GM18867 (cell line): ENCODE results near the gene ACAD8.
A peak's percentile ranks its signal among the peaks of the same experiment; 100 is the strongest.

Source experiments
- ATAC-seq: cut with Tn5 transposase; IDR thresholded peaks from one replicate; pipeline ENCODE4 v1.9.1; 2021; ENCODE audit warnings: mild to moderate bottlenecking, moderate library complexity; ENCODE audit not compliant: unreplicated experiment

Gene ACAD8

DNA sequence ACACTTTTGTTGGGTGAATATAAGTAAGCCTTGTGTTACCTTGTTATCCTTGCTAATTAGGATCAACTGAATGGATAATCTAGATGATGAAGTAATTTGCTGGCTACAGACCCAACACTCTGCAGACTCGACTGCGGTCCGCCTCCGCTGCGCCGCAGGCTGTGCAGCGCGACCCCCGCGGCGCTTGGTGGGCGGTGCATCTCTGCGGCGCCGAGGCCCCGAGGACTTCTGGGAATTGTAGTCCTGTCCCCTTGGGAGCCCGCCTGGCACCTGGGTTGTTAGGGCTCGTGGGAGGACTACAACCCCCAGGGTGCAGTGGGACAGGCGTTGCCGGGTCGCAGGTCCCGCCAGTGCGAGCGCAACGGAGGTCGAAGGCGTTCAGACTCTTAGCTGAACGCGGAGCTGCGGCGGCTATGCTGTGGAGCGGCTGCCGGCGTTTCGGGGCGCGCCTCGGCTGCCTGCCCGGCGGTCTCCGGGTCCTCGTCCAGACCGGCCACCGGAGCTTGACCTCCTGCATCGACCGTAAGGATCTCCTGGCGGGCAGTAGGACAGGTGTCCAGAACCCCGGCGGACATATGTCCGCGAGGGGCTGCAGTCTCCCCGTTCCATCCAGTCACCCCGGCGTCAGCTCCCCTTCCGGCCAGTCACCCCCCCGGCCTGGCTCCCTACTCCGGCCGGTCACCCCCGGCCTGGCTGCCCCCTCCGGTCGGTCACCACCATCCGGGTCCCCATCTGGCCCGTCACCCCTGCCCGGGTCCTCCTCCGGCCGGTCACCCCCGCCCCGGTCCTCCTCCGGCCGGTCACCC, at the start of gene ACAD8, which contains the start of gene THYN1:
TSS of gene ACAD8 (plus strand) at position 381 of the 806 bp plus-strand sequence. CDS start at position 414, 33 bp downstream.
TSS of gene THYN1 (minus strand) at position 165 of the 806 bp plus-strand sequence. CDS start 470 bp downstream, outside the sequence.
- peak; percentile 99 for ATAC-seq

DNA sequence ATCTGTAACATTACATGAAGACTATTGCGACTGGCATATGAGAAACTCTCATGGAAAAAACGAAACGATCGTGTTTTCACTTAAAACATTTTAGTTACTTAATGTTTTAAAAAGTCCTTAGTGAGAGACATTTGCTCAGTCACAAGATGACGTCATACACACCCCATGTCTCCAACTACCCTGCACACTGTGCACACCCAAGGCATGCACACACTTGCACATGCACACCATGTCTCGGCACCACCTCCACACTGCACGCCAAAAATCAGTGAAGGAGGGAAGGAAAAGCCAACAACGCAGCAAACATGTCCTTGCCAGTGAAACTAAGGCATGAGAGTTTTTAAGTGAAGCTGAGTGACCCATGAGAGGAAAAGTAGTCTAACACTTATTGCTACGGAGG, 47.6 kb upstream of the ACAD8 start:
- ATAC-seq = no peak

DNA sequence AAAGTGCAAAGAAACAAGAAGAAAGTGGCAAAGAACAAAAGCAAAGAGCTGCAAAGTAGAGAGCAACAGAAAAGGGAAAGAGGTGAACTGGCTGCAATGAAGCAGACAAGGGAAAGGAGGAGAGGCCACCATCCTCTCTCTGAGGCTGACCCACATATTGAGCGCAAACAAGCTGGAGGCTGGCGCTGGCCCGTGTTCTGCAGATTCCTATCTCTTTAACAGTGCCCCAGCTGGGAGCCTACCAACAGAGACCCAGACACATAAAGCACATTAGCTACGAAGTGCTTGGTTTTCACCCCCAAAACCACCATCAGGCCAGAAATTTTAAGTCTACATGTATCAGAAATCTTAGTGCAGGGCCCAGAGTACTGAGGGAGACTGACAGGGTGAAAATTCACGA, 47.2 kb upstream of the ACAD8 start:
- ATAC-seq = no peak

DNA sequence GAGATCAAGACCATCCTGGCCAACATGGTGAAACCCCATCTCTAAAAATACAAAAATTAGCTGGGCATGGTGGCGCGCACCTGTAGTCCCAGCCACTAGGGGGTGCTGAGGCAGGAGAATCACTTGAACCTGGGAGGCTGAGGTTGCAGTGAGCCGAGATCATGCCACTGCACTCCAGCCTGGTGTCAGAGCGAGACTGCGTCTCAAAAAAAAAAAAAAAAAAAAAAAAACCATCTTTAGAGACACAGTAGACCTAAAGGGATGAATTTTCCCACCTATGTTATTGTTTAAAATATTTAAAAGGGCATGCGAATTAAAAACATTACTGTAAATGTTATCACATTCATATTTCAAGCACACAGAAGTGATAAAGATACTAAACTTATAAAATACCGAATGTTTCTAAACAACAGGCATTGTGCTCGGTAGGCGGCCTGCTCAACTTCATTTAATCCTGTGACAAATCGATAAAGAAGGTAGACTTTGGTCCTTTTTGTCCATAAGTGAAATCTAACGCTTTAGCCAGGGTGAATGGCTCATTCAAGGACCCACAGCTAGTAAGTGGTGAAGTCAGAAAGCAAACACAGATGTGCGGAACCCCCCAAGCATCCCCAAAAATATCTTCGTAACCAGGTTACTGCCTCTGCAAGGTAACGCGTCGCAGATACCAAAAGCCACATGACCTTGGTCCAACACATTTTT, 45.7 kb upstream of the ACAD8 start:
- no peak for ATAC-seq

DNA sequence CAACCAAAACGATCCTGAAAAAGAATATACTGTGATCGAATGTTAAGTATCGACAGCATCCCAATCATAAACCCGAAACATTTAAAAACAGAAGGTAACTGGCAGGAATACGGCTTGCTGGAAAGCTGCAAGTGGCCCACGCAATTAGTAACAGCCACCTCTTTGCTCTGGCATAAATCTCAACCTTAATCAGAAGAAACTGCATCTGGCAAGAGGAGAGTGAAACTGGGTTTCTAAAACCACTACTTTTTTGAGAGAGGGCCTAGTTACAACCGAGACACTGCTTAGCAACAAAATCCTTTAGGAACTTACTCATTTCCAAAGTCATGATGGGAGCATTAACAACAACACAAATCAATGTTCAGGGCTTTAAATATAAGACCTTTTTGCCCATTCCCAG, 37.5 kb upstream of the ACAD8 start:
- ATAC-seq = no peak

DNA sequence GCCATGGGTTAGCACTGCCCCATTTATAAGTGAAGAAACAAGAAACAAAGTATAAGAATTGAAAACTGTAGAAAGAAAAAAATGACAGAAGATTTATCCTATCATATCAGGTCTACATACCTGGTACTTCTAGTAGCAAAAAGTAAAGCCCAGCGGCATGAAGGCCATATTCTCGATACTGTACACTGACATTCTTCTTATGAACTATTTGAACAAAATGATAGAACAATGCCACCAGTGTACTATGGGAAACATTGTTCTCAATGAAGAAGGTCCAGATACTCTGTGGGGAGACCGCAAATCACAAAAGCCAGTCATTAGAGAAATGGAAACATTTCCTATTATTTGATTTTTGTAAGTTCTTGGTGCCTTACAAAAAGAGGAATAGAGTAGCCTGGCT, 36.6 kb upstream of the ACAD8 start:
- ATAC-seq = no peak

DNA sequence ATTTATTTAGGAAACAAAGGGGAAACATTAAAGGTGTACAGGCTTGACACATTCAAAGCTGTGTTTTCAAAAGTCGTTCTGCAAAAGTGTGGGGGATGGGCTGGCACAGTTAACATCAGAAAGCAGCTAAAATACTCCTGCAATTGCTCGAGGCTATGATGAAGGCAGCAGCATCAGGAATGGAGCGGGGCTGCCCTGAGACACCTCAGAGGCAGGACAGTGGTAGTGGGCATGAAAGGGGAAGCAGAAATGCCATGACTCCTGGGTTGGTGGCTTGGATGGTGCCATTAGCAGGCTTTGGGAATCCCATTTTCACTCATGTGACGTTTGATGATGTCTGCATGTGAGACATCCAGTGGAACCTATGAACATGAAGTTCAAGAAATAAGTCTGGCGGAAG, 30.2 kb upstream of the ACAD8 start:
- ATAC-seq = no peak

DNA sequence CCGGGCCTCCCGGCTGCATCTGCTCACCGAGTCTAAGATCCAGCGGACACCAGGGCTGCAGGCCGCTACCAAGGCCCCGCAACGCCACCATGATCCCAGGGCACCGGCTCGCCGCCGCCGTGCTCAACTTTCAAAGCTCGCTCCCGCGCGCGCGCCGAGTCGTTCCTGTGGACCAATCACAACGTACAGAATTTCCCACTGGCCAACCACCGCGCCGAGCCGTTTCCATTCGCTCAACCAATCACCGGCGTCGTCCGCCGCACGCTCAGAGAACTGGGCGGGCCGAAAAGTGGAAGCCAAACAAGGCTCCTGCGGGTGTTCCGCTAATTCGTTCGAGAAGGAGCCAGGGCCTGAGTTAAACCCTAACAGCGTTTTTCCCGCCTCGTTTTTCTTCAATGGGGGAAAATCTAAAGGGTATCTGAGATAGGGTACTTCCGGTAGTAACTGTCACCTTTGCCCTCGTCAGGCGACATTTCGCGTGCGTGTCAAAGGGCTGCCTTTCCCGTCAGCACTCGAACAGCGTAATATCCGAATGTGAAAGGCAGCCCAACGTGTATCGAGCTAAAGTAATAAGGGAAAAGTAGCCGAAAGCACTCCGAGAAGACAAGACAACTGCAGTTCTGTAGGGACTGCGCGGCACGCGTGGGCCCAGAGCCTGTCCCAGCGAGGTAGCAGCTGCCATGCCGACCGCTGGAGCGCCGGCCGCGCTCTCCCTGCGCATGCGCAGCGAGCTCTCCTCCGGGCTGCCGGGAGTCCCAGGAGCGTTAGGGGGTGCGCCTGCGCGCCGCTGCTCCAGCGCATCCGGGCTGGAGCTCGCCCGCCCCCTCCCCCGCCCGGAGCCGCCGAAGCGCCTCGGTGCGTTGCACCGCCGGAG, 29.3 kb upstream of the ACAD8 start, which contains the start of the genes NCAPD3 and VPS26B:
TSS of gene NCAPD3 (minus strand) at position 132 of the 874 bp plus-strand sequence. CDS start at position 91, 41 bp downstream.
TSS of gene VPS26B (plus strand) at position 836 of the 874 bp plus-strand sequence. CDS start 452 bp downstream, outside the sequence.
- peak; percentile 79 for ATAC-seq

DNA sequence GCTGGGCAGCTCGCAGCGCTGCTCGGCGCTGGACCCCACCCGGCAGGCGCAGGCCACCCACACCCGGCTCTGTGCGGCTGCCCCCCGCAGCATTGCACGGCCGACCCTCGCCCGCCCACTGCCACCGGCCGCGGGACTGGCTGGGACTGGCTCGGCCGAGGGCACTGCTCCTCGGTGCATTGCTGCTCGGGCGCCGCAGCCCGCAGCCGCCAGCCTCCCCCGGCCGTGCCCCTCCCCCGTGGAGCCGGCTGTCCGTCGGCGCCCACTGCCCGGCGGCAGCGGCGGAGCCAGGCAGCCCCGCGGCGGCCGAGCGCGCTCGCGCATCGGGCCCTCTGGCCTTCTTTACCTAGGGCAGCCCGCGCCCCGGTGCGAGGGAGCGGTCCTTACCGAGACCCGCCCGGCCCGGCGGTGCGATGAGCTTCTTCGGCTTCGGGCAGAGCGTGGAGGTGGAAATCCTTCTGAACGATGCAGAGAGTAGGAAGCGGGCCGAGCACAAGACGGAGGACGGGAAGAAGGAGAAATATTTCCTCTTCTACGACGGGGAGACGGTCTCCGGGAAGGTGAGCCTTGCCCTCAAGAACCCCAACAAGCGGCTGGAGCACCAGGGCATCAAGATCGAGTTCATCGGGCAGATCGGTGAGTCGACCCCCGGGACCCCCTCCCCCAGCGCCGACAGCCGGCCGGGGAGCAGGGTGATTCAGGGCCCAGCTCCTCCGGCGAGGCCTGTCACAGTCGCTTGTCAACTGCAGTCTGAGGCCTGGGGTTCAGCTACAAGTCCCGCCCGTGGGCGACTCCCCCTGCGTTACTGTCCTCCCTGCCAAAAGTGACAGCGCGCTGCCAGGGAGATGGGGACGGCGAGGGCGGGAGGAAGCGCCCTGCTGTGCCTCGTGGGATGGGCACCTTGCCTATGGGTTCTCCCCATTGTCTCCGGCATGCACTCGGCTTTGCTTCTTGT, 28.4 kb upstream of the ACAD8 start:
- peak; percentile 25 for ATAC-seq

DNA sequence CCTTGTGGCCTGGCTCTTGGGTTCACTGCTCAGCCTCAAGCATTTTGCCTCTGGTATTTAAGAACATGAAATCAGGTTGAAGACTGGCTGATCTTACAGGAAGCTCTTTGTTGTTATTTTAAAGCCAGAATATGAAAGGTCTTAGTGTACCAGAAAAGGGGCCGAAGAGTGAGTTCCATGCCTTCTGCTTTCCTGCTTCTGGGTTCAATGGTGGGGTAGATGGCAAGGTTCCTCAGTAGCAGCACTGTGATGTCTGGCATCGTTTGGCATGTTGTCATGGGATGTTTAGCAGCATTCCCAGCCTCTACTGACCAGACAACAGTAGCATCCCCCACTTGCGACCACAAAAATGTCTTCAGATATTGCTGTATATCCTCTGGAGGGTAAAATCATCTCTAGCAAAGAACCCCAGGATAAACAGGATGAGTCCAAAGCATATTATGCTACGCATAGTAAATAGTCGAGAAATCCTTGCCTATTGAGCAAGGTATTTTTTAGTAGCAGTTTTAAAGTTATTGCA, 26.5 kb upstream of the ACAD8 start:
- ATAC-seq = no peak

DNA sequence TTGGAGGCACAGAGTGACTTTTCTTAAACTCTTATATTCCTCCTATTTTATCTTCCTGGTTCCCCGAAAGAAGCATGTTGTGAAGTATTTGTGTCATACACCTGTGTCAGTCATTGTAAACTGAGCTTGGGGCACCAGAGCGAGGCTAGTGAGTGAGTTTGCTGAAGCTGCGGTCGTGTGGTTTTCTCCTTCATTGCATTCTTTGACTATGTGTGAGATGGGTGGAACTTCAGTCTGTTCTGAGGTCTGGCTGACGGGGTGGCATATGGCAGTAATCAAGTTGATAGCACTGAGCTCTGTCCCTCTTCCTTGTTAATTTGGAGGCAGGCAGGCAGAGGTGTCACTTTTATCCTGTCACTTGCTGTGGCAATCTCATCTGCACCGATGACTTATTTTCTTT, 24.7 kb upstream of the ACAD8 start:
- ATAC-seq = peak; percentile 63

DNA sequence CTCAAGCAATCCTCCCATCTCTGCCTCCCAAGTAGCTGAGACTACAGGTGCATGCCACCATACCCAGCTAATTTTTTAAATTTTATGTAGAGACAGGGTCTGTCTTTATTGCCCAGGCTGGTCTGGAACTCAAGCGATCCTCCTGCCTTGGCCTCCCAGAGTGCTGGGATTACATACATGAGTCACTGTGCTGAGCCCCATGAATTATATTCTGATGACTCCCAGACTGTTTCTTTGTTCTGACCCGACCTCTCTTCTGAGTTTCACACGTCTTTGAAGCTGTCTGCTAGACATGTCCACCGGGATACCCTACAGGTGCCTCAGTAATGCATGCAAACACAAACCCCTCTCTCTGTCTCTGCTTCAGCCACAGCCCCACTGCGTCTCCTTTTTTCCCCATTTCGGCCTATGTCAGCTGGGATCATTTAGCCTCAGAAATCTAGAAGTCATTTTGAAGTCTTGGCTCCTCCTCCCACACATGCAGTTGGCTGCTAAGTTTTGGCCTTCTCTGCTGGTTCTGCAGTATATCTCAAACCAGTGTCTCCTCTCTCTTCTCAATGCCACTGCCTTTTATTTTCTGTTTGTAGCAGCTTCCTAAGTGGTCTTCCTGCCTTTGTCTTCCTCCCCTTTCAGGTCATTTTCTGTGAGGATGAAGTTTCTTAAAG, 24.1 kb upstream of the ACAD8 start:
- no peak for ATAC-seq

DNA sequence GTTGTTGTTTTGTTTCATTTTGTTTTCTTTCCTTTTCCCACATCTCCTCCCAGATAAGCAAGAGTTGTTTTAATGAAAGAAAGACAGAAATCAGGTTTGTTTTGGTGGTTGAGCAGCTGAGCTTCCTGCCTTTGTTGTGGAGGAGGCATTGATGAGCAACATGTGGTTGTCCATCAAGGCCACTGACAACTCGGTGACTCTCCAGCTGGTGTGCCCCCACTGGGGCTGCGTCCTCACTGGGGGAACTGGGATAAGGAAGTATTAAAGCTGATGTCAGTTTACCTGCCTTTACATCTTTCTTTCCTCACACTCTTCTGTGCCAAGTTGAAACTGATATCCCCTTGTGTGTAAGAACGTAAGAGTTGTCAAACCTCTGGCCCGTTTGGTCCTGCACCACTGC, 23.0 kb upstream of the ACAD8 start:
- no peak for ATAC-seq

DNA sequence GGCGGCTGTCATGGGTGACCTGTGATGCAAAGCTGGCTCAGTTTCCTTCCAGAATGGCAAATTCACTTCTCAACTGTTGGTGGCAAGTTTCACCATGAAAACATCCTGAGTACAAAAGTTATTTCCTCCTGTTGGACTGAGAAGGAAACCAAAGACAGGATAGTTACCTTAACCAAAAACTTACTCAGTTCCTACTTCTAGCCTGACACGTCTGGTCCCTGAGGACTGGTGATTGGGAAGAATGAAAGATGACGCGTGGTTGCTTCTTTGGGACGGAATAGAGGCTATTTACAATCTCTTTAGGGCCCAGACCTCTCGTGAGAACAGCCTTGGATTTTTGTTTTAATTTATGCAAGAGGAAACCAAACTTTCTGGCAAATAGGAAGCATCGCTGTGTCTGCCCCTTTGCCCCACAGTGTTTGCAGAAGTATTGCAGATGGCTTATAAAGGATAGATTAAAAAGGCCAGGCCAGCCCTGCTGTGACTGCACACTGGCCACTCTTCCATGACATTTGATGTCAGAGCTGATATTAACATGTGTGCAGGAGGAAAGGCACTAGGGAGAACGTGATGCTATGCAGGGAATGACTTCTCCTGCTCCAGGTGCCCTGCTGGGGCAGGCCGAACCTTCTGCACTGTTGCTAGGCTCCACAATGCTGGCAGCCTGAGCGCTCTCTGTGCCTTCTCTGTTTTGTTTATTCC, 21.3 kb upstream of the ACAD8 start:
- ATAC-seq = no peak

DNA sequence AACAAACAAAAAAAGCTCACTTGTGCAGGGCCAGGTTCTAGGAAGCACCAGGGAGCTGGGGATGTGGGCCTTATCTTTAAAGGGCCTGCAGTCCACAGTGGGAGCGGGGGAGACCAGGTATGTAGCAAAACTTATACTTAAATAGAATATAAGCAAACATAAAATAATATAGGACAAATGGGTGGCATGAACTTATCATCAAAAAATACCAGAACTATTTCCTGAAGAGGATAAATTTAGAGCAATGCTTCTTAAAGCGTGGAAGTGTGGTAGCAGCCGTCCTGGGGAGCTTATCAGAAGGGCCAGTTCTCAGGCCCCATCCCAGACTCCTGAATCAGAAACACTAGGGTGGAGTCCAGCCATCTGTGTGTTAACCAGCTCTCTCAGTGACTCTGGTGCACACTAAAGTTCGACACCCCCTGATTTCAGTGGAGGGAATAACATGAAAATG, 19.6 kb upstream of the ACAD8 start:
- no peak for ATAC-seq

DNA sequence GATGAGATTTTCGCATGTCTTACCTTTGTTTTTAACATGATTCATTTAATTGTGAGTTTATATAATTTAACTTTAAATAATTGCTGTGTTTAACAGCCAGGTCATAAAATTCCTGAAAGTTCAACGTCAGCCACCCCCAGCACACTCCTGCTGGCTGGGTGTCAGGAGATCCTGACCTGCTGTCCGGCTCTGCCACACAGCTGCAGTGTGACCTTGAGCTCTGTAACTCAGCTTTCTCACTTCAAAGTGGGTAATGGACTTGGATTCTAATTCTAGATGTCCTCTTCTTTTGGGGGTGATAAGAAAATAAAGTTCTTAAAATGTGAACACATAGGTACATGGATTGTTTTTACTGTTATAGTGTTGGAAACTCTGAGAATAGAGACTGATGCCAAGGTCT, 18.0 kb upstream of the ACAD8 start:
- no peak for ATAC-seq

DNA sequence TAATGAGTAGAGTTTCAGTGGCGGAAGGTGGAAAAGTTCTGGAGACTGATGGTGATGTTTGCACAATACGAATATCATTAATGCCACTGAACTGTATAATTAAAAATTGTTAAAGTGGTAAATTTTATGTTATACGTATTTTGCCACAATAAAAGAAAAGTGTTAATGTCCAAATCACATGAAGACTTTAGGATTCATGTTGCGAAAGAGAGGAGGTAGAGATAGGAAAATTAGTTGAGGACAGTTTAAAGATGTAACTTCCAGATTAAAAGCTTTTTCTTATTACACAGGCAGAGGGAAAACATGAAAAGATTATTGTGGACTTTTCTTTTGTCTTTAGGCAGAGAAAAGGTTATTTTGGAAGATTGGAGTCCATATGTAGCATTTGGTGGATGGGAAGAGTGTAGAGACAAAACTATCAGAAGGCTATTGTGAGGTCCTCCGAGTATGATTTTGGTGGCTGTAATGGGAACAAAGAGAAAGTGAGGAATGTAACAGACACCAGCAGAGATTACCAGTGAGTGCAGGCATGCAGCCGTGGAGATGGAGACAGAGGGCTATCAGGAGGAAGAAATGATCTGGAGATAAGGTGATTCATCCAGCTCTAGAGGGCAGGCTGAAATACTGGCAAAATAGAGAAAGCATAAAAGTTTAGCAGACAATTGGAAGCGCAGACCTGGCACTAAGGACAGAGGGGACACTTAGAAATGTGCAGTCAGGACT, 16.4 kb upstream of the ACAD8 start:
- ATAC-seq = no peak

DNA sequence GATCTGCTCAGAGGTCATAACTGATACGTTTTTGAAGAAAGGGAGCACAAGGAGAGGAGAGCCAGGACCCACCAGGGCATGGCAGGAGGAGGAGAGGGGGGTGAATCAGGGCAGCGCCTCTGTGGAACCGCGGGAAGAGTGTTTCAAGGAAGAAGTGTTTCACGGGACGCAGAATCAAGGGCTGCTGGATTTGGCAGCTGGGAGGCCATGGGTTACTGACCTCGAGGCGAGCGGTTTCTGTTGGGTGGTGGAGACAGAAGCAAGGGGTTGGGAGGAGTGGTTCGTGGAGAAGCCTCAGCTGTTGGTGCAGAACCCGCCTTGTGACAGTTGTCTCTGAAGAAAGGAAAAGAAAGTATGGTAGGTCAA, 15.8 kb upstream of the ACAD8 start:
- ATAC-seq = no peak
